Neural progenitor cell (in vitro differentiated cells): ENCODE data around the gene KAZN. TPM values are rescaled to one million over a fixed set of nuclear protein-coding genes. Genes with fewer than 3 reads are reported as not detected.

Source experiments
- DNase-seq: peaks from one replicate; pipeline ENCODE4 v3.0.0-alpha.2; 2016; ENCODE audit warnings: low spot score
- H2AFZ ChIP-seq: fragments of 200-600 bp; sonication (generic); replicated peaks from 2 replicates; pipeline ENCODE4 v1.6.1; 2016; ENCODE audit warnings: antibody characterized with exemption
- H3F3A ChIP-seq: fragments of 200-600 bp; sonication (generic); 2 replicates; pipeline ENCODE4 v1.6.1; 2016; ENCODE audit warnings: antibody characterized with exemption, low read depth
- H3K27ac ChIP-seq: fragments of 200-600 bp; sonication (generic); 2 replicates; pipeline ENCODE4 v1.5.1; 2016; ENCODE audit warnings: mild to moderate bottlenecking
- H3K27me3 ChIP-seq: fragments of 200-600 bp; sonication (generic); 2 replicates; pipeline ENCODE4 v1.6.1; 2016; ENCODE audit warnings: mild to moderate bottlenecking, moderate library complexity
- H3K36me3 ChIP-seq: fragments of 200-600 bp; sonication (generic); 2 replicates; pipeline ENCODE4 v1.5.1; 2016
- H3K4me1 ChIP-seq: fragments of 200-600 bp; sonication (generic); 2 replicates; pipeline ENCODE4 v1.6.1; 2016; ENCODE audit warnings: mixed run types
- H3K4me2 ChIP-seq: fragments of 200-600 bp; sonication (generic); 2 replicates; pipeline ENCODE4 v1.6.1; 2016
- H3K4me3 ChIP-seq: fragments of 200-600 bp; sonication (generic); 2 replicates; pipeline ENCODE4 v1.5.1; 2016
- H3K79me2 ChIP-seq: fragments of 200-600 bp; sonication (generic); 2 replicates; pipeline ENCODE4 v1.6.1; 2016; ENCODE audit warnings: low read depth
- H3K9ac ChIP-seq: fragments of 200-600 bp; sonication (generic); 2 replicates; pipeline ENCODE4 v1.6.1; 2016
- H3K9me3 ChIP-seq: fragments of 200-600 bp; sonication (generic); 2 replicates; pipeline ENCODE4 v1.5.1; 2016; ENCODE audit warnings: low read depth
- H4K20me1 ChIP-seq: fragments of 200-600 bp; sonication (generic); 2 replicates; pipeline ENCODE4 v1.6.1; 2016; ENCODE audit warnings: low read depth
- H3K27ac Mint-ChIP-seq: 3 replicates; pipeline ENCODE4 v1.8.0; 2021; ENCODE audit warnings: mixed read lengths
- H3K27me3 Mint-ChIP-seq: 2 replicates; pipeline ENCODE4 v1.8.0; 2022; ENCODE audit warnings: low read depth, mild to moderate bottlenecking, inconsistent platforms, moderate library complexity, mixed read lengths; ENCODE audit not compliant: insufficient read depth
- H3K36me3 Mint-ChIP-seq: 3 replicates; pipeline ENCODE4 v1.8.0; 2021; ENCODE audit warnings: mixed read lengths
- H3K4me1 Mint-ChIP-seq: 3 replicates; pipeline ENCODE4 v1.8.0; 2021; ENCODE audit warnings: mixed read lengths
- H3K4me3 Mint-ChIP-seq: 3 replicates; pipeline ENCODE4 v1.8.0; 2021; ENCODE audit warnings: mild to moderate bottlenecking, moderate library complexity, mixed read lengths
- H3K9me3 Mint-ChIP-seq: 3 replicates; pipeline ENCODE4 v1.8.0; 2020; ENCODE audit warnings: mixed read lengths
- CTCF ChIP-seq: fragments of 200-600 bp; sonication (generic); IDR thresholded peaks from 2 replicates; pipeline ENCODE4 v1.5.1; 2017; ENCODE audit warnings: antibody characterized with exemption, mild to moderate bottlenecking
- EZH2 ChIP-seq: fragments of 200-600 bp; sonication (generic); IDR thresholded peaks from 2 replicates; pipeline ENCODE4 v1.6.1; 2017; ENCODE audit warnings: antibody characterized with exemption, mild to moderate bottlenecking, moderate library complexity
- EZH2phosphoT487 ChIP-seq: fragments of 200-600 bp; sonication (generic); IDR thresholded peaks from 2 replicates; pipeline ENCODE4 v1.6.1; 2017; ENCODE audit warnings: antibody characterized with exemption
- total RNA-seq: library from RNA; depleted of rRNA; stranded (reverse); fragments of >200 nt; gene quantifications from 2 replicates; pipeline ENCODE4 v1.2.3, GENCODE V29; 2015; ENCODE audit warnings: low replicate concordance

The KAZN gene
- total RNA-seq, 1 donor from 2014 or later, result 6.1 TPM

GRCh38 chr1:15023205-15023604 is 424.7 kb downstream of the KAZN start:
- Histone ChIP-seq H3K9ac (no peak overlapping the region), H3K79me2 (no peaks in the 10 kb centered on the region), H3K27me3 (no peaks in the 10 kb centered on the region), H4K20me1 (no peaks in the 10 kb centered on the region), H3K4me3 (no peak overlapping the region), H3K27ac (no peak overlapping the region), H3K9me3 (no peaks in the 10 kb centered on the region), H3K4me1 (peaks cover 4% of the 10 kb centered on the region), H2AFZ (no peak overlapping the region), H3F3A (no peaks in the 10 kb centered on the region), H3K4me2 (no peak overlapping the region), H3K36me3 (no peaks in the 10 kb centered on the region)
- Mint-ChIP-seq H3K4me1 (peaks cover 39% of the 10 kb centered on the region), H3K9me3 (no peaks in the 10 kb centered on the region), H3K4me3 (no peak overlapping the region), H3K27ac (peak overlapping the region; percentile 62), H3K27me3 (peaks cover 4% of the 10 kb centered on the region), H3K36me3 (peaks cover 10% of the 10 kb centered on the region)
- TF ChIP-seq EZH2phosphoT487 (no peak), CTCF (no peak), EZH2 (no peak)
- no peak for DNase-seq

GRCh38 chr1:15023976-15024375 is 425.5 kb downstream of the KAZN start:
- Histone ChIP-seq H3K4me3 (no peak overlapping the region), H3K27me3 (no peaks in the 10 kb centered on the region), H2AFZ (no peak overlapping the region), H3K79me2 (no peaks in the 10 kb centered on the region), H4K20me1 (no peaks in the 10 kb centered on the region), H3K36me3 (no peaks in the 10 kb centered on the region), H3K4me2 (no peak overlapping the region), H3K9me3 (no peaks in the 10 kb centered on the region), H3F3A (no peaks in the 10 kb centered on the region), H3K9ac (no peak overlapping the region), H3K27ac (no peak overlapping the region), H3K4me1 (peaks cover 7% of the 10 kb centered on the region)
- H3K4me3 Mint-ChIP-seq, result no peak overlapping the region
- H3K4me1 Mint-ChIP-seq, result peaks cover 47% of the 10 kb centered on the region
- peaks cover 10% of the 10 kb centered on the region for H3K36me3 Mint-ChIP-seq
- no peaks in the 10 kb centered on the region for H3K9me3 Mint-ChIP-seq
- H3K27me3 Mint-ChIP-seq, result peaks cover 4% of the 10 kb centered on the region
- no peak for TF ChIP-seq CTCF
- no peak for TF ChIP-seq EZH2
- TF ChIP-seq EZH2phosphoT487, result no peak
- no peak for DNase-seq
- H3K27ac Mint-ChIP-seq, result peak overlapping the region; percentile 67

GRCh38 chr1:15026117-15026489 is 427.6 kb downstream of the KAZN start:
- TF ChIP-seq EZH2phosphoT487 (no peak), EZH2 (no peak), CTCF (no peak)
- Histone ChIP-seq H3K36me3 (no peaks in the 10 kb centered on the region), H3K4me2 (no peak overlapping the region), H2AFZ (no peak overlapping the region), H3K79me2 (no peaks in the 10 kb centered on the region), H3F3A (no peaks in the 10 kb centered on the region), H3K4me1 (peaks cover 7% of the 10 kb centered on the region), H3K9ac (no peak overlapping the region), H3K9me3 (no peaks in the 10 kb centered on the region), H3K27me3 (no peaks in the 10 kb centered on the region), H3K27ac (no peak overlapping the region), H3K4me3 (no peak overlapping the region), H4K20me1 (no peaks in the 10 kb centered on the region)
- Mint-ChIP-seq H3K27ac (no peak overlapping the region), H3K27me3 (peaks cover 4% of the 10 kb centered on the region), H3K9me3 (no peaks in the 10 kb centered on the region), H3K4me3 (no peak overlapping the region), H3K4me1 (peaks cover 60% of the 10 kb centered on the region), H3K36me3 (peaks cover 10% of the 10 kb centered on the region)
- DNase-seq, result no peak
